ENCODE measurements around the gene ACTN1.

DNA sequence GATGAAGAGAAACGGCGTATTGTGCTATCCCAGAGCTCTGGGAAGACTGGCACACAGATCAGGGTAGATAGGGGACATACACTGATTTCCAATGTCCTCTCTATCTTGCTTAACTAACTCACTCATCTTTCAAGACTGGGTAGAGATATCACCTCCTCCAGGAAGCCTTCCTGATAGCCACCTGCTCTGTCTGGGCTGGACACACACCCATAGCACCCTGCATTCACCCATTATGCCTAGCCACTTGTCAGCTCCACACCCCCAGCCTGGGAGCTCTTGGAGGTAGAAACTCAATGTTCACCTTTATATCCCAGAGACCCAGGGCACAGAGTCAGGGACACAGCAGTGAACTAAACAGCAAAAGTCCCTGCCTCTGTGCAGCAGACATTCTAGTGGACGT, 52.0 kb downstream of the ACTN1 start:
- TF ChIP-seq CTCF (IDR thresholded peaks at IDR 0.05) (no peak), POLR2A (IDR thresholded peaks at IDR 0.05) (no peak)
